22Rv1 (cell line): ENCODE measurements around the gene HORMAD2.

Experiments
- ZFX ChIP-seq: fragments of 450-650 bp; IDR thresholded peaks from 2 replicates; pipeline ENCODE4 v1.6.1; 2017; ENCODE audit warnings: antibody characterized with exemption, borderline replicate concordance
- TF ChIP-seq, protein P1 (sequence below): fragments of 450-650 bp; IDR thresholded peaks from 2 replicates; pipeline ENCODE4 v1.5.1; 2017; ENCODE audit warnings: mild to moderate bottlenecking

DNA sequence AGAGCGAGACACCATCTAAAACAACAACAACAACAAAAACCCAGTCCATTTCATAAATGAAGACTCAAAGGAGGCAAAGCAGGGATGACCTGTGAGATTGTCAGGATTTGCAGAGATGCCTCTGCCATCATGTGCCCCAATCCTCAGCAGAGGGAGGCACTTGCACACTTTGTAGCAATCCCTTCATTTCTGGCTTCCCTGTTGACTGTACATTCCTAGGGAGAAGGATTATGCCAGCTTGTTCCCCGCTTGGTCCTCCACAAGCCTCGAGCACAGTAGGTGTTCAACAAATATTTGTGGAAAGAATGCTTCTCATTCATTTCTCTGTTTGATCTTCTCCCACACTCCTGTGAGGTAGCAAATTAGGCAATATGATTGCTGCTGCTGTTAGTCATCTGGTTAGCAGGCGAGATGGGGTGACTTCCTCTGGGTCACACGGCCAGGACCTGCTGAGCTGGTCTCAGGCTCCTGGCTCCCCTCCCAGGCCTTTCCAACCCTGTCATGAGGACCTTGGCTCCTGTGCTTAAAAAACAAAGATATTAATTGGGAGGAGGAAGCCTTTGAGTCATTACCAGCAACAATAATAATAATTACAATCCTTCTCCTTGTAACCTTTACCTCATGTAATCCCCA is 132.2 kb downstream of the HORMAD2 start:
- TF ChIP-seq, protein P1, sequence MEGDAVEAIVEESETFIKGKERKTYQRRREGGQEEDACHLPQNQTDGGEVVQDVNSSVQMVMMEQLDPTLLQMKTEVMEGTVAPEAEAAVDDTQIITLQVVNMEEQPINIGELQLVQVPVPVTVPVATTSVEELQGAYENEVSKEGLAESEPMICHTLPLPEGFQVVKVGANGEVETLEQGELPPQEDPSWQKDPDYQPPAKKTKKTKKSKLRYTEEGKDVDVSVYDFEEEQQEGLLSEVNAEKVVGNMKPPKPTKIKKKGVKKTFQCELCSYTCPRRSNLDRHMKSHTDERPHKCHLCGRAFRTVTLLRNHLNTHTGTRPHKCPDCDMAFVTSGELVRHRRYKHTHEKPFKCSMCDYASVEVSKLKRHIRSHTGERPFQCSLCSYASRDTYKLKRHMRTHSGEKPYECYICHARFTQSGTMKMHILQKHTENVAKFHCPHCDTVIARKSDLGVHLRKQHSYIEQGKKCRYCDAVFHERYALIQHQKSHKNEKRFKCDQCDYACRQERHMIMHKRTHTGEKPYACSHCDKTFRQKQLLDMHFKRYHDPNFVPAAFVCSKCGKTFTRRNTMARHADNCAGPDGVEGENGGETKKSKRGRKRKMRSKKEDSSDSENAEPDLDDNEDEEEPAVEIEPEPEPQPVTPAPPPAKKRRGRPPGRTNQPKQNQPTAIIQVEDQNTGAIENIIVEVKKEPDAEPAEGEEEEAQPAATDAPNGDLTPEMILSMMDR, result no peak
- no peak for TF ChIP-seq ZFX
